ENCODE measurements around the gene HOXA13. TPM values are rescaled to one million over a fixed set of nuclear protein-coding genes. Genes with fewer than 3 reads are reported as not detected.

The HOXA13 gene
- total RNA-seq, 1 experiment from 2014 or later, result not detected

DNA sequence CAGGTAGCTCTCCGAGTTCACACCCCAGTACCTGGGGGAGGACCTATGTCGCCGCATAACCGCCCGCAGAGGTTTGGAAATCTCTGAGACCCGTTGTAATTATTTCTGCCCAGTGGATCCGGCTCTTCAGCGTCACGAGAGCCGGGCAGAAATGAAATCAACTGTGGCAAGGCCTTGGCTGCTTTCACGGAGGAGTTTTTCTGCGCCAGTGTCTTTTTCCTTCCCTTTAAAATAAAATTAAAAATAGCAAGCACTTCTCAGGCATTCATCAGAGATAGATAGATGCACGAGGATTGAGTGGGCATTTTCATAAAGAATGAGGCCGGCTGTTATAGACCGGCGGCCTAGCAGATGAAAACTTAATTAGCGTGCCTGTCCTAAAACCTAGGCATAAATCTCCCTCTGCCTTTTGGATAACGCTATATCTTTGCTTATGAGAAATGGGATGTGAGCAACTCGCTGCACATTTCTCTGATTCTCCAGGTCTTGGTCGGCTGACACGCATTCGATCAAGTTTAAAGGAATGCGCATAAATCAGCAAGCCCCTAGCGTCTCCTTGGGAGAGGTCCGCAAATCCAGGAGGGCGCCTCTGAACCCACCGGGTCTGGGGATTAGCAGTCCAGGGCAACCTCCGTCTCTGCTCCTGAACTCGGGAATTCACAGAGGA, 6.4 kb downstream of the HOXA13 start:
- DNase-seq, result peak; percentile 43
- no peak overlapping the region for H2AFZ ChIP-seq (ENCODE audit: low read length)
- H3K27me3 Mint-ChIP-seq (ENCODE audit: low read depth), result peaks cover 100% of the 10 kb centered on the region
- peaks cover 3 to 14% of the 10 kb centered on the region in 2 experiments; a peak in 2 of 5 replicates for H3K9me3 Mint-ChIP-seq
- no peak overlapping the region for H3K4me3 Mint-ChIP-seq
- no peak overlapping the region for H3K4me2 ChIP-seq (ENCODE audit: insufficient read depth, insufficient read length, low read length)
- no peak overlapping the region for H3K18ac ChIP-seq (ENCODE audit: insufficient read length, low read depth, low read length)
- no peaks in the 10 kb centered on the region for H3K79me2 ChIP-seq (ENCODE audit: insufficient read depth, low read length)
- peaks cover 3 to 10% of the 10 kb centered on the region in 2 experiments for H3K4me1 Mint-ChIP-seq
- no peak overlapping the region for H4K5ac ChIP-seq (ENCODE audit: insufficient read length, low read depth, low read length)
- no peaks in the 10 kb centered on the region for H3K4me1 ChIP-seq (ENCODE audit: insufficient read depth, low read length)
- H2BK20ac ChIP-seq (ENCODE audit: low read depth, low read length, poor library complexity, severe bottlenecking), result no peak overlapping the region
- no peak overlapping the region for H3K56ac ChIP-seq (ENCODE audit: insufficient read length, low read depth, low read length)
- no peaks in the 10 kb centered on the region for H4K20me1 ChIP-seq (ENCODE audit: control insufficient read depth, insufficient read depth, insufficient read length)
- H3K27ac Mint-ChIP-seq, result no peak overlapping the region
- no peak overlapping the region for H2BK12ac ChIP-seq (ENCODE audit: insufficient read length, low read depth, low read length)
- H3K27me3 ChIP-seq (ENCODE audit: insufficient read depth, low read length), result peaks cover 92% of the 10 kb centered on the region
- no CpG with 5 or more reads among the region's 29 CpGs for WGBS (ENCODE audit: extremely low coverage, insufficient read length, low lambda C conversion rate)
- H2BK120ac ChIP-seq (ENCODE audit: low read depth, low read length, poor library complexity, severe bottlenecking), result no peak overlapping the region
- no peaks in the 10 kb centered on the region for H3K79me1 ChIP-seq (ENCODE audit: insufficient read depth, low read depth, low read length, poor library complexity, severe bottlenecking)
- no peak overlapping the region for H2BK5ac ChIP-seq (ENCODE audit: insufficient read length, low read length)
- no peak overlapping the region for H4K91ac ChIP-seq (ENCODE audit: insufficient read length, low read depth, low read length)
- H2BK15ac ChIP-seq (ENCODE audit: low read depth, low read length), result no peak overlapping the region
- TF ChIP-seq, protein P1, sequence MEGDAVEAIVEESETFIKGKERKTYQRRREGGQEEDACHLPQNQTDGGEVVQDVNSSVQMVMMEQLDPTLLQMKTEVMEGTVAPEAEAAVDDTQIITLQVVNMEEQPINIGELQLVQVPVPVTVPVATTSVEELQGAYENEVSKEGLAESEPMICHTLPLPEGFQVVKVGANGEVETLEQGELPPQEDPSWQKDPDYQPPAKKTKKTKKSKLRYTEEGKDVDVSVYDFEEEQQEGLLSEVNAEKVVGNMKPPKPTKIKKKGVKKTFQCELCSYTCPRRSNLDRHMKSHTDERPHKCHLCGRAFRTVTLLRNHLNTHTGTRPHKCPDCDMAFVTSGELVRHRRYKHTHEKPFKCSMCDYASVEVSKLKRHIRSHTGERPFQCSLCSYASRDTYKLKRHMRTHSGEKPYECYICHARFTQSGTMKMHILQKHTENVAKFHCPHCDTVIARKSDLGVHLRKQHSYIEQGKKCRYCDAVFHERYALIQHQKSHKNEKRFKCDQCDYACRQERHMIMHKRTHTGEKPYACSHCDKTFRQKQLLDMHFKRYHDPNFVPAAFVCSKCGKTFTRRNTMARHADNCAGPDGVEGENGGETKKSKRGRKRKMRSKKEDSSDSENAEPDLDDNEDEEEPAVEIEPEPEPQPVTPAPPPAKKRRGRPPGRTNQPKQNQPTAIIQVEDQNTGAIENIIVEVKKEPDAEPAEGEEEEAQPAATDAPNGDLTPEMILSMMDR (conservative IDR thresholded peaks at IDR 0.05), result no peak
- no peak overlapping the region for H3K4ac ChIP-seq (ENCODE audit: low read depth, low read length)
- no peaks in the 10 kb centered on the region for H3K9me3 ChIP-seq (ENCODE audit: control insufficient read depth, low read depth, low read length)
- no peak overlapping the region for H3K23ac ChIP-seq (ENCODE audit: insufficient read length, low read depth, low read length)
- no peak overlapping the region for H4K8ac ChIP-seq (replicated peaks; ENCODE audit: insufficient read length, low read depth, low read length)
- no peaks in the 10 kb centered on the region; a peak in 1 of 7 replicates for H3K36me3 Mint-ChIP-seq (ENCODE audit: insufficient read depth in 1 of 3, low read depth in 3 of 3)
- H3K9ac ChIP-seq (ENCODE audit: extremely low read depth, insufficient read length, low read length), result no peak overlapping the region
- no peak overlapping the region for H3K14ac ChIP-seq (ENCODE audit: insufficient read depth, low read length)
- H3K23me2 ChIP-seq (ENCODE audit: insufficient read length, low read depth, low read length, poor library complexity, severe bottlenecking), result no peaks in the 10 kb centered on the region
- no peak overlapping the region for H3T11ph ChIP-seq (ENCODE audit: low read length)
- H3K27ac ChIP-seq (ENCODE audit: insufficient read length, low read depth, low read length), result no peak overlapping the region
- H2AK5ac ChIP-seq (ENCODE audit: insufficient read length, low read length), result no peak overlapping the region

All from H9 (cell line).